Left ventricle myocardium inferior (tissue), 1 donor: Measurements from ENCODE around the gene BDKRB1. TPM values are rescaled to one million over a fixed set of nuclear protein-coding genes. Genes with fewer than 3 reads are reported as not detected.

Experiments
- DNase-seq: peaks from one replicate; pipeline ENCODE4 v3.0.0-alpha.2; 2020
- H3K27ac ChIP-seq: fragments of 200-600 bp; replicated peaks from 2 replicates; pipeline ENCODE4 v1.8.0; 2021
- H3K27me3 ChIP-seq: fragments of 200-600 bp; 2 replicates; pipeline ENCODE4 v1.8.0; 2021; ENCODE audit warnings: low read depth
- H3K36me3 ChIP-seq: fragments of 200-600 bp; 2 replicates; pipeline ENCODE4 v1.8.0; 2021
- H3K4me1 ChIP-seq: fragments of 200-600 bp; 2 replicates; pipeline ENCODE4 v1.8.0; 2021
- H3K4me3 ChIP-seq: fragments of 200-600 bp; 2 replicates; pipeline ENCODE4 v1.8.0; 2021; ENCODE audit warnings: mild to moderate bottlenecking, moderate library complexity
- H3K9me3 ChIP-seq: fragments of 200-600 bp; replicated peaks from 2 replicates; pipeline ENCODE4 v1.8.0; 2021
- intact Hi-C: fragments of 100-400 bp; cut with micrococcal nuclease; formaldehyde crosslinking; loops from one replicate; pipeline ENCODE4 v1.11.0; 2022
- total RNA-seq: library from RNA; stranded (reverse); fragmentation: NEBNext Ultra II Directional; extraction: Animal tissue kit (Norgen Biotek cat#: 25700); gene quantifications from one replicate; pipeline ENCODE4 v1.2.1, GENCODE V29; 2021
- TF ChIP-seq, protein P1 (sequence below): fragments of 200-600 bp; IDR thresholded peaks from 2 replicates; pipeline ENCODE4 v1.8.0; 2021; ENCODE audit warnings: antibody characterized with exemption, mild to moderate bottlenecking, borderline replicate concordance
- donor health status: DM: no; HTN: yes; CAD: no; lungs with severe emphysema.

Gene BDKRB1
- total RNA-seq, 1 donor from 2014 or later, result not detected

GRCh38 chr14:96309133-96309895, 53.3 kb downstream of the BDKRB1 start:
- Histone ChIP-seq H3K27me3 (no peaks in the 10 kb centered on the region), H3K4me1 (no peaks in the 10 kb centered on the region), H3K27ac (no peak overlapping the region), H3K4me3 (no peak overlapping the region), H3K36me3 (peaks cover 96% of the 10 kb centered on the region), H3K9me3 (no peaks in the 10 kb centered on the region)
- no peak for DNase-seq
- TF ChIP-seq, protein P1, sequence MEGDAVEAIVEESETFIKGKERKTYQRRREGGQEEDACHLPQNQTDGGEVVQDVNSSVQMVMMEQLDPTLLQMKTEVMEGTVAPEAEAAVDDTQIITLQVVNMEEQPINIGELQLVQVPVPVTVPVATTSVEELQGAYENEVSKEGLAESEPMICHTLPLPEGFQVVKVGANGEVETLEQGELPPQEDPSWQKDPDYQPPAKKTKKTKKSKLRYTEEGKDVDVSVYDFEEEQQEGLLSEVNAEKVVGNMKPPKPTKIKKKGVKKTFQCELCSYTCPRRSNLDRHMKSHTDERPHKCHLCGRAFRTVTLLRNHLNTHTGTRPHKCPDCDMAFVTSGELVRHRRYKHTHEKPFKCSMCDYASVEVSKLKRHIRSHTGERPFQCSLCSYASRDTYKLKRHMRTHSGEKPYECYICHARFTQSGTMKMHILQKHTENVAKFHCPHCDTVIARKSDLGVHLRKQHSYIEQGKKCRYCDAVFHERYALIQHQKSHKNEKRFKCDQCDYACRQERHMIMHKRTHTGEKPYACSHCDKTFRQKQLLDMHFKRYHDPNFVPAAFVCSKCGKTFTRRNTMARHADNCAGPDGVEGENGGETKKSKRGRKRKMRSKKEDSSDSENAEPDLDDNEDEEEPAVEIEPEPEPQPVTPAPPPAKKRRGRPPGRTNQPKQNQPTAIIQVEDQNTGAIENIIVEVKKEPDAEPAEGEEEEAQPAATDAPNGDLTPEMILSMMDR, result no peak
- intact Hi-C loops, result no loop called here

DNA sequence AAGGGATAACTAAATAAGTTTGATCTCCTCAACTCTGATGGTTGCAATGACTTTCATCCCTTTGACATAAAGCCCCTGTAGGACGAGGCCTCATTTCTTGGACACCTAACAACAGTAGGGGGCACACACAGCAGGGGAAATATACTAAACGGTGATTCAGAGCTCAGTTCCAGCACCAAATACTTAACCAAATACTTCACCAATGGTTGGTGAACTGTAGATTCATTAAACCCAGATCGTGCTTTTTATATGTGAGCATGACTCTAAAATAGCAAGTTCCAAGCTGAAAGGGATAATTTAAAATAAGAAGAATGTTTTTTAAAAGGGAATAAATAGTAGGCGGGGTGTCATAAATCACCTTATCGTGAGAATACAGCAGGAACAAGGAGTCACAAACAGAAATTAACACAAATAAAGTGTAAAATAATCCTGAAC, 53.9 kb downstream of the BDKRB1 start:
- Histone ChIP-seq H3K27ac (no peak overlapping the region), H3K4me1 (no peaks in the 10 kb centered on the region), H3K4me3 (no peak overlapping the region), H3K9me3 (no peaks in the 10 kb centered on the region), H3K27me3 (no peaks in the 10 kb centered on the region), H3K36me3 (peaks cover 96% of the 10 kb centered on the region)
- intact Hi-C loops, result no loop called here
- DNase-seq, result no peak
- TF ChIP-seq, protein P1, result no peak

GRCh38 chr14:96310906-96311305, 54.9 kb downstream of the BDKRB1 start:
- H3K4me1 ChIP-seq, result no peaks in the 10 kb centered on the region
- intact Hi-C loops, result no loop called here
- DNase-seq, result no peak
- H3K36me3 ChIP-seq, result peaks cover 96% of the 10 kb centered on the region
- H3K9me3 ChIP-seq, result no peaks in the 10 kb centered on the region
- H3K27ac ChIP-seq, result no peak overlapping the region
- no peak overlapping the region for H3K4me3 ChIP-seq
- TF ChIP-seq, protein P1, result no peak
- no peaks in the 10 kb centered on the region for H3K27me3 ChIP-seq

Other genes starting within 250 kb of the BDKRB1 start
- gene C14orf132, start 216.8 kb upstream of the BDKRB1 start, total RNA-seq, result 4.8 TPM
- gene BDKRB2, start 51.4 kb upstream of the BDKRB1 start, total RNA-seq, result 0.49 TPM
- 10.0 TPM for gene ATG2B, start 107.1 kb downstream of the BDKRB1 start, total RNA-seq
- gene GSKIP, start 107.3 kb downstream of the BDKRB1 start, total RNA-seq, result 12.1 TPM
- gene AK7, start 135.9 kb downstream of the BDKRB1 start, total RNA-seq, result 0.41 TPM
- 136 TPM for gene PAPOLA, start 246.2 kb downstream of the BDKRB1 start, total RNA-seq